ENCODE measurements around the gene SLC5A12. TPM values are rescaled to one million over a fixed set of nuclear protein-coding genes. Genes with fewer than 3 reads are reported as not detected.

Gene SLC5A12
- total and polyA plus RNA-seq, 10 of the 15 experiments (the other 5 are each of a cell fraction or from before 2014, with no cell fraction given): 0.06 to 0.15 TPM; not detected in 8

DNA sequence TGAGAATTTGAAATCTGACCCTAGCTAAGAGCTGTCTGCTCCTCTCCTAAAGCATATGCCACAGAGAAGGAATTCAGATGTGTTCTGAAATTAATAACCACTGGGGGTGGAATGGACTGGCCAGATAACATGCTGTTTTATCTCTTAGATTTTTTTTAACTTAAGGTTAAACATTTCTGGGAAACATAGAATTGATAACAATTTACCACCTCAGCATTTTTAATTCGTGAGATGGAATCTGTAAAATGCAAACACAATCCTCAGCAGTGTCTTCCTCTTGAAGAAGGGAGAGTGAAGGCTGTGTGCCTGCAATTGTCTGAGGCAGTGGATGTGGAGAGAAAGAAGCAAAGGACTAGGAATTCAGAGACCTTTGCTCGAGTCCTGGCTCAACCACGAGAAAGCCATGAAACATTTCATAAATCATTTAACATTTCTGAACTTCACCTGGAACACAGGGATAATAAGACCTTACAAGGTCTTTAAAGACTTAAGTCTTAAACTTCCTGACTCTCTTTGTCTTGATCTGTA, at the start of gene SLC5A12 (continued):
- no peak for TF ChIP-seq POU2F2 (IDR thresholded peaks at IDR 0.05; ENCODE audit: borderline replicate concordance, low read depth, low read length)

DNA sequence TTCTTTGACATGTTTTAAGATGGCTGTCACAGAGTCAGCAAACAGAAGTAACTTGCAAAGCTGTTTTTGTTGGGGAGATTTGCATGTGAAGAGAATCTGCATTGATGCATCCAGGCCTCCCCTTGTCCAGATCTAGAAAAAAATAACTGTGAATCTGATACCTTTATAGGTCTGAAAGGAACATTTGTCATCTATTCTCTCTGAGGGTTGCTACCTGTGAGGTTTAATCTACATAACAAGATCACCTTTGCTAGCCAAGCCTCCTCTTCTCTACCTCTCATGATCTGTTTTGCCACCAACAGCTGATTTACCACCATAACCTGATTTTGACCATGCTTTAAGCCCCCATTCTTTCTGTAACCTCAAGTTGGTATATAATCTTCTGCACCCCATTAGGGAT, 47.2 kb upstream of the SLC5A12 start:
- no peaks in the 10 kb centered on the region for H3K4me1 ChIP-seq (ENCODE audit: control insufficient read depth, insufficient read depth, low read length)

DNA sequence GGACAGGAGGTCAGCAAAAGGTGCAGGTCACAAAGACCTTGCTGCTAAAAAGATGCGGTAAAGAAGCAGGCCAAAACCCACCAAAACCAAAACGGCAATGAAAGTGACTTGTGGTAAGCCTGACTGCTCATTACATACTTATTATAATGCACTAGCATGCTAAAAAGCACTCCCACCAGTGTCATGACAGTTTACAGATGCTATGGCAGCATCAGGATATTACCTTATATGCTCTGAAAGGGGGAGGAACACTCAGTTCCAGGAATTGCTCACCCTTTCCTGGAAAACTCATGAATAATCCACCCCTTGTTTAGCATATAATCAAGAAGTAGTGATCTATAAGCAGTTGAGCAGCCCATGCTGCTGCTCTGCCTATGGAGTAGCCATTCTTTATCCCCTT, 45.2 kb upstream of the SLC5A12 start:
- Histone ChIP-seq H3K9ac (ENCODE audit: control insufficient read depth, insufficient read depth, low read length) (no peak overlapping the region), H4K20me1 (ENCODE audit: control insufficient read depth, insufficient read depth) (no peaks in the 10 kb centered on the region), H3K4me1 (ENCODE audit: control insufficient read depth, insufficient read depth, low read length) (no peaks in the 10 kb centered on the region), H3K4me2 (ENCODE audit: control insufficient read depth, insufficient read depth) (no peak overlapping the region), H2AFZ (ENCODE audit: control insufficient read depth, low read depth, low read length) (no peak overlapping the region), H3K79me2 (ENCODE audit: control insufficient read depth, insufficient read depth, low read length) (no peaks in the 10 kb centered on the region), H3K4me3 (no peak overlapping the region), H3K27ac (ENCODE audit: control insufficient read depth, insufficient read depth) (no peak overlapping the region), H3K9me3 (replicated peaks; ENCODE audit: control insufficient read depth, insufficient read depth, low read length) (no peaks in the 10 kb centered on the region), H3K27me3 (replicated peaks in 1 of 2; ENCODE audit: control insufficient read depth in 2 of 2, insufficient read depth in 2 of 2, low read length in 1 of 2) (no peaks in the 10 kb centered on the region), H3K36me3 (ENCODE audit: control insufficient read depth in 2 of 2, insufficient read depth in 2 of 2, low read length in 1 of 2) (no peaks in the 10 kb centered on the region)
- intact Hi-C loops (cut with micrococcal nuclease; ENCODE audit: unreplicated experiment): no loop called here
- SMC1A ChIA-PET (ENCODE audit: uncharacterized antibody, unreplicated experiment): no interaction called here
- FAIRE-seq (no peak), DNase-seq (ENCODE audit: low read depth, low spot score) (no peak), ATAC-seq (peak; percentile 60)
- CTCF ChIA-PET: no interaction called here
- WGBS (ENCODE audit: insufficient coverage, insufficient replicate concordance, low lambda C conversion rate, missing lambda C conversion rate): 40% methylated on average over 2 of the region's 2 CpGs
- BruUV-seq (replicated peaks): no TSS peak
- POLR2A ChIA-PET: interaction anchor here (0.7 kb wide), 1 partner anchor 296 kb away, joined by 5 read pairs; no protein-coding TSS in a partner anchor
- RAD21 ChIA-PET (ENCODE audit: unreplicated experiment): no interaction called here
- in situ Hi-C loops (cut with MboI): no loop called here
- TF ChIP-seq JUNB (IDR thresholded peaks at IDR 0.05): no peak
- TF ChIP-seq, protein P1, sequence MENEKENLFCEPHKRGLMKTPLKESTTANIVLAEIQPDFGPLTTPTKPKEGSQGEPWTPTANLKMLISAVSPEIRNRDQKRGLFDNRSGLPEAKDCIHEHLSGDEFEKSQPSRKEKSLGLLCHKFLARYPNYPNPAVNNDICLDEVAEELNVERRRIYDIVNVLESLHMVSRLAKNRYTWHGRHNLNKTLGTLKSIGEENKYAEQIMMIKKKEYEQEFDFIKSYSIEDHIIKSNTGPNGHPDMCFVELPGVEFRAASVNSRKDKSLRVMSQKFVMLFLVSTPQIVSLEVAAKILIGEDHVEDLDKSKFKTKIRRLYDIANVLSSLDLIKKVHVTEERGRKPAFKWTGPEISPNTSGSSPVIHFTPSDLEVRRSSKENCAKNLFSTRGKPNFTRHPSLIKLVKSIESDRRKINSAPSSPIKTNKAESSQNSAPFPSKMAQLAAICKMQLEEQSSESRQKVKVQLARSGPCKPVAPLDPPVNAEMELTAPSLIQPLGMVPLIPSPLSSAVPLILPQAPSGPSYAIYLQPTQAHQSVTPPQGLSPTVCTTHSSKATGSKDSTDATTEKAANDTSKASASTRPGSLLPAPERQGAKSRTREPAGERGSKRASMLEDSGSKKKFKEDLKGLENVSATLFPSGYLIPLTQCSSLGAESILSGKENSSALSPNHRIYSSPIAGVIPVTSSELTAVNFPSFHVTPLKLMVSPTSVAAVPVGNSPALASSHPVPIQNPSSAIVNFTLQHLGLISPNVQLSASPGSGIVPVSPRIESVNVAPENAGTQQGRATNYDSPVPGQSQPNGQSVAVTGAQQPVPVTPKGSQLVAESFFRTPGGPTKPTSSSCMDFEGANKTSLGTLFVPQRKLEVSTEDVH (IDR thresholded peaks at IDR 0.05; ENCODE audit: low read depth, partially characterized antibody): no peak
- TF ChIP-seq RCOR1 (conservative IDR thresholded peaks at IDR 0.05; ENCODE audit: low read depth, low read length): no peak
- no peak for TF ChIP-seq ZZZ3 (IDR thresholded peaks at IDR 0.05; ENCODE audit: control insufficient read depth, insufficient read length, low read depth)
- TF ChIP-seq EED (IDR thresholded peaks at IDR 0.05; ENCODE audit: low read depth): no peak
- TF ChIP-seq, protein P2, sequence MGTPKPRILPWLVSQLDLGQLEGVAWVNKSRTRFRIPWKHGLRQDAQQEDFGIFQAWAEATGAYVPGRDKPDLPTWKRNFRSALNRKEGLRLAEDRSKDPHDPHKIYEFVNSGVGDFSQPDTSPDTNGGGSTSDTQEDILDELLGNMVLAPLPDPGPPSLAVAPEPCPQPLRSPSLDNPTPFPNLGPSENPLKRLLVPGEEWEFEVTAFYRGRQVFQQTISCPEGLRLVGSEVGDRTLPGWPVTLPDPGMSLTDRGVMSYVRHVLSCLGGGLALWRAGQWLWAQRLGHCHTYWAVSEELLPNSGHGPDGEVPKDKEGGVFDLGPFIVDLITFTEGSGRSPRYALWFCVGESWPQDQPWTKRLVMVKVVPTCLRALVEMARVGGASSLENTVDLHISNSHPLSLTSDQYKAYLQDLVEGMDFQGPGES (IDR thresholded peaks at IDR 0.05): no peak
- no peak for TF ChIP-seq POU2F2 (IDR thresholded peaks at IDR 0.05; ENCODE audit: borderline replicate concordance, low read depth, low read length)
- no peak for TF ChIP-seq POLR2AphosphoS2 (IDR thresholded peaks at IDR 0.05; ENCODE audit: low read depth, low read length)

More for the DNA sequence above, 47.2 kb upstream of the SLC5A12 start:
- BruUV-seq (replicated peaks): no TSS peak
- DNase-seq (ENCODE audit: low read depth, low spot score): no peak
- SMC1A ChIA-PET (ENCODE audit: uncharacterized antibody, unreplicated experiment): interaction anchor here (1.1 kb wide), 1 partner anchor 9 kb away, joined by 3 read pairs; no protein-coding TSS in a partner anchor
- POLR2A ChIA-PET: no interaction called here
- Histone ChIP-seq H3K79me2 (ENCODE audit: control insufficient read depth, insufficient read depth, low read length) (no peaks in the 10 kb centered on the region), H3K9me3 (replicated peaks; ENCODE audit: control insufficient read depth, insufficient read depth, low read length) (no peaks in the 10 kb centered on the region), H4K20me1 (ENCODE audit: control insufficient read depth, insufficient read depth) (no peaks in the 10 kb centered on the region), H3K36me3 (ENCODE audit: control insufficient read depth in 2 of 2, insufficient read depth in 2 of 2, low read length in 1 of 2) (no peaks in the 10 kb centered on the region), H3K4me2 (ENCODE audit: control insufficient read depth, insufficient read depth) (no peak overlapping the region), H2AFZ (ENCODE audit: control insufficient read depth, low read depth, low read length) (no peak overlapping the region), H3K4me3 (no peak overlapping the region), H3K9ac (ENCODE audit: control insufficient read depth, insufficient read depth, low read length) (no peak overlapping the region), H3K27ac (ENCODE audit: control insufficient read depth, insufficient read depth) (no peak overlapping the region), H3K27me3 (replicated peaks in 1 of 2; ENCODE audit: control insufficient read depth in 2 of 2, insufficient read depth in 2 of 2, low read length in 1 of 2) (no peaks in the 10 kb centered on the region)
- RAD21 ChIA-PET (ENCODE audit: unreplicated experiment): no interaction called here
- in situ Hi-C loops (cut with MboI) (no loop called here), intact Hi-C loops (cut with micrococcal nuclease; ENCODE audit: unreplicated experiment) (no loop called here)
- FAIRE-seq: no peak
- ATAC-seq: no peak
- no peak for TF ChIP-seq STAT3 (IDR thresholded peaks at IDR 0.05; ENCODE audit: low read depth, low read length)
- no peak for TF ChIP-seq CEBPB (IDR thresholded peaks at IDR 0.05; ENCODE audit: borderline replicate concordance in 1 of 2, low read depth in 2 of 2, low read length in 2 of 2)
- no peak for TF ChIP-seq POU2F2 (IDR thresholded peaks at IDR 0.05; ENCODE audit: borderline replicate concordance, low read depth, low read length)
- TF ChIP-seq, protein P3, sequence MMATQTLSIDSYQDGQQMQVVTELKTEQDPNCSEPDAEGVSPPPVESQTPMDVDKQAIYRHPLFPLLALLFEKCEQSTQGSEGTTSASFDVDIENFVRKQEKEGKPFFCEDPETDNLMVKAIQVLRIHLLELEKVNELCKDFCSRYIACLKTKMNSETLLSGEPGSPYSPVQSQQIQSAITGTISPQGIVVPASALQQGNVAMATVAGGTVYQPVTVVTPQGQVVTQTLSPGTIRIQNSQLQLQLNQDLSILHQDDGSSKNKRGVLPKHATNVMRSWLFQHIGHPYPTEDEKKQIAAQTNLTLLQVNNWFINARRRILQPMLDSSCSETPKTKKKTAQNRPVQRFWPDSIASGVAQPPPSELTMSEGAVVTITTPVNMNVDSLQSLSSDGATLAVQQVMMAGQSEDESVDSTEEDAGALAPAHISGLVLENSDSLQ (IDR thresholded peaks at IDR 0.05): no peak
- no peak for TF ChIP-seq CBFB (IDR thresholded peaks at IDR 0.05; ENCODE audit: low read depth)
- no peak for TF ChIP-seq FOXK2 (IDR thresholded peaks at IDR 0.05)
- CTCF ChIA-PET: no interaction called here

Data from GM12878 (cell line).